ENCODE data around the gene SGCA.

DNA sequence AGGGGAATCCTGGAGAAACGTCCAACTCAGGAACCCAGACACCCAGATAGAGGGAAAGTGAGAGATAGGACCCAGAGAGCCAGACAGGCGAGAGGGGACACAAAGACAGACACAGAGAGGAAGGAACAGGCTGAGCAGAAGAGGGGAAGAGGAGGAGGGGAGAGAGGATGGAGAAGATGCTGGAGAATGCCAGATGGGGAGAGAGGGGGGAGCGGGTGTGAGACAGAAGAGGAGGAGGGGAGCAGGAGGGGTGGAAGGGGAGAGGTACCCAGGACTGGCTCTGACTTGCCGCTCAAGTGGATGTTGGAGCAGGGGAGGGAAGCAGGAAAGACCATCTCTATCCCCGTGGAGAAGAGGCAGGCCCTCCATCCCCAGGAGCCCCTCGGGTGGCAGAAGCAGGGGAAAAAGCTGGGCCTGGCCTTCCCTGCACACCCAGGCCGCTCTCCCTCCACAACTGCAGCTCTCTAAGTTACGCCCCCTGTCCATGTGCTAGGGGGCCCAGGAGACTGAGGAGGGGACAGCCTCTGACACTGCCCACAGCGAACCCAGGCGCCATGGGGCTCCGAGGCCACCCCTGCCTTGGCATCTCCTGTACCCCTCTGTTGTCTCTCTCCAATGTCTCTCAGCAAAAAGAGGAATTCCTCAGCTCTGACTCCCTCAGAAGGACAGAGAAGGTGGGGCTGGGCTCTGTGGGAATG lies 20.1 kb upstream of the SGCA start:
- TF ChIP-seq, protein P1, sequence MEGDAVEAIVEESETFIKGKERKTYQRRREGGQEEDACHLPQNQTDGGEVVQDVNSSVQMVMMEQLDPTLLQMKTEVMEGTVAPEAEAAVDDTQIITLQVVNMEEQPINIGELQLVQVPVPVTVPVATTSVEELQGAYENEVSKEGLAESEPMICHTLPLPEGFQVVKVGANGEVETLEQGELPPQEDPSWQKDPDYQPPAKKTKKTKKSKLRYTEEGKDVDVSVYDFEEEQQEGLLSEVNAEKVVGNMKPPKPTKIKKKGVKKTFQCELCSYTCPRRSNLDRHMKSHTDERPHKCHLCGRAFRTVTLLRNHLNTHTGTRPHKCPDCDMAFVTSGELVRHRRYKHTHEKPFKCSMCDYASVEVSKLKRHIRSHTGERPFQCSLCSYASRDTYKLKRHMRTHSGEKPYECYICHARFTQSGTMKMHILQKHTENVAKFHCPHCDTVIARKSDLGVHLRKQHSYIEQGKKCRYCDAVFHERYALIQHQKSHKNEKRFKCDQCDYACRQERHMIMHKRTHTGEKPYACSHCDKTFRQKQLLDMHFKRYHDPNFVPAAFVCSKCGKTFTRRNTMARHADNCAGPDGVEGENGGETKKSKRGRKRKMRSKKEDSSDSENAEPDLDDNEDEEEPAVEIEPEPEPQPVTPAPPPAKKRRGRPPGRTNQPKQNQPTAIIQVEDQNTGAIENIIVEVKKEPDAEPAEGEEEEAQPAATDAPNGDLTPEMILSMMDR (IDR thresholded peaks at IDR 0.05 in 2 of 3, conservative IDR thresholded peaks at IDR 0.05 in 1 of 3; ENCODE audit: control insufficient read depth in 2 of 3, extremely low read depth in 1 of 3, insufficient read depth in 1 of 3, low read depth in 3 of 3, low read length in 3 of 3), result no peak
- TF ChIP-seq JUNB (IDR thresholded peaks at IDR 0.05), result no peak

All from GM12878 (cell line).